Ectodermal cell (in vitro differentiated cells): ENCODE results near the gene PDE2A.
"Not testable (repeated sequence)": the region's sequence is repeated elsewhere in the genome, so short reads cannot be mapped to it uniquely, and the experiment has no call there.

Experiments
- H3K27ac ChIP-seq: 2 replicates; pipeline ENCODE4 v1.7.0; 2013; ENCODE audit warnings: mild to moderate bottlenecking, low read depth, low read length; ENCODE audit not compliant: insufficient read depth, poor library complexity, severe bottlenecking
- H3K27me3 ChIP-seq: 2 replicates; pipeline ENCODE4 v1.7.0; 2013; ENCODE audit warnings: mild to moderate bottlenecking, low read length; ENCODE audit not compliant: insufficient read depth, control insufficient read depth, poor library complexity, severe bottlenecking
- H3K36me3 ChIP-seq: one replicate; pipeline ENCODE4 v1.7.0; 2013; ENCODE audit warnings: low read length; ENCODE audit not compliant: control insufficient read depth, insufficient read depth
- H3K4me1 ChIP-seq: one replicate; pipeline ENCODE4 v1.7.0; 2013; ENCODE audit warnings: low read length; ENCODE audit not compliant: control insufficient read depth, insufficient read depth
- H3K4me3 ChIP-seq: 2 replicates; pipeline ENCODE4 v1.7.0; 2013; ENCODE audit warnings: low read depth, low read length, control low read depth; ENCODE audit not compliant: insufficient read depth
- H3K9me3 ChIP-seq: 2 replicates; pipeline ENCODE4 v1.7.0; 2013; ENCODE audit warnings: mild to moderate bottlenecking, low read length, moderate library complexity; ENCODE audit not compliant: control insufficient read depth
- WGBS, 2 experiments: methylation state at CpG; one replicate each; pipeline ENCODE4 v1.1.7; 2013; ENCODE audit warnings: missing lambda C conversion rate in 2 of 2; 5-methylcytosine and 5-hydroxymethylcytosine counted together

Gene PDE2A

DNA sequence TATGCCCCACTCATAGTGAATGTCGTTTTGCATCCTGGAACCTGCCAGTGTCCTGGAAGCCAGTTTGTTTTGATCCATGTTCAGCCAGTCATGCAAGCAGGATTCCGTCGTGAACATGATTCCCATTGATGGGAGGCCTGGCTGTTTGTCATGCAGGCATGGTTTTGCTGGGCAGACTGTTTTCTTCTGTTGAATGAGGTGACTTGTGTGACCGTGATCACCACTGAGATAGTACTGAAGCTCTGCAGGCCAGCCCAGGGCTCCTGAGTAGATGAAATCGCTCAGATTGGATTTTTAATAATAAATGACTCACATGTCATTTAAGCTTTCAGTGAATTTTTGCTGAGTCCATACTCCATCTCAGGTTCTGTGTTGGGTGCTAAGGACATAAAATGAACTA is 117.8 kb downstream of the PDE2A start:
- 89% methylated on average over 5 of the region's 5 CpGs for WGBS, 2 experiments

DNA sequence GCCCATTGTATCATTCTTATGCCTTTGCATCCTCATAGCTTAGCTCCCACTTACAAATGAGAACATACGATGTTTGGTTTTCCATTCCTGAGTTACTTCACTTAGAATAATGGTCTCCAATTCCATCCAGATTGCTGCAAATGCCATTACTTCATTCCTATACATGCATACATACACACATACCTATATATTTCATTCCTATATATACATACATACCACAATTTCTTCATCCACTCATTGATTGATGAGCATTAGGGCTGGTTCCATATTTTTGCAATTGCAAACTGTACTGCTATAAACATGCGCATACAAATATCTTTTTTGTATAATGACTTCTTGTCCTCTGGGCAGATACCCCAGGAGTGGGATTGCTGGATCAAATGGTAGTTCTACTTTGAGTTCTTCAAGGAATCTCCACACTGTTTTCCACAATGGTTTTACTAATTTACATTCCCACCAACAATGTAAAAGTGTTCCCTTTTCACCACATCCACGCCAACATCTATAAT is 119.2 kb downstream of the PDE2A start:
- not testable (repeated sequence) for H3K9me3 ChIP-seq, H3K4me3 ChIP-seq, H3K27ac ChIP-seq, H3K27me3 ChIP-seq, H3K4me1 ChIP-seq, H3K36me3 ChIP-seq
- 94 to 99% methylated on average over 3 of the region's 3 CpGs for WGBS, 2 experiments

More for the DNA sequence above, 117.8 kb downstream of the PDE2A start:
- Histone ChIP-seq H3K9me3 (no peaks in the 10 kb centered on the region), H3K27me3 (no peaks in the 10 kb centered on the region), H3K36me3 (no peaks in the 10 kb centered on the region), H3K4me1 (no peaks in the 10 kb centered on the region), H3K27ac (no peak overlapping the region), H3K4me3 (no peak overlapping the region)

DNA sequence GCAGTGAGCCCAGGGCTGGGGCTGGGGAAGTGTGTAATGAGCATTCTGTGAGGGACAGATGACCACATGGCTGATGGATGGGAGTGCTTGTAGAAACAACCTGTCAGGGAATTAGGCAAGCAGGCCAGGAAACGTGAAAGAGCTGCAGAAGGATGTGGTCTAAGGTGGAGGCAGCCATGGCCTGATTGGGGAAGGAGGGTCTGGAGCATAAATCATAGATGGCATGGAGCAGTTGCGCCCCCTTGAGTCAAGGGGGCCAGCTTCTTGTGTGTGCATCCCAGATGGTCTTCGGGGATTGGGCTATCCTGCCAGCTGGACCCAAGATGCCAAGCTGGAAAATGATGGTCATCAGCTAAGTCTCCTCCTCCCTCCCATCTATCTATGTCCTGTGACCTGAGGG is 120.5 kb downstream of the PDE2A start:
- 72 to 79% methylated on average over 3 of the region's 3 CpGs for WGBS, 2 experiments
- Histone ChIP-seq H3K4me1 (no peaks in the 10 kb centered on the region), H3K27me3 (no peaks in the 10 kb centered on the region), H3K36me3 (no peaks in the 10 kb centered on the region), H3K27ac (no peak overlapping the region), H3K9me3 (no peaks in the 10 kb centered on the region), H3K4me3 (no peak overlapping the region)

DNA sequence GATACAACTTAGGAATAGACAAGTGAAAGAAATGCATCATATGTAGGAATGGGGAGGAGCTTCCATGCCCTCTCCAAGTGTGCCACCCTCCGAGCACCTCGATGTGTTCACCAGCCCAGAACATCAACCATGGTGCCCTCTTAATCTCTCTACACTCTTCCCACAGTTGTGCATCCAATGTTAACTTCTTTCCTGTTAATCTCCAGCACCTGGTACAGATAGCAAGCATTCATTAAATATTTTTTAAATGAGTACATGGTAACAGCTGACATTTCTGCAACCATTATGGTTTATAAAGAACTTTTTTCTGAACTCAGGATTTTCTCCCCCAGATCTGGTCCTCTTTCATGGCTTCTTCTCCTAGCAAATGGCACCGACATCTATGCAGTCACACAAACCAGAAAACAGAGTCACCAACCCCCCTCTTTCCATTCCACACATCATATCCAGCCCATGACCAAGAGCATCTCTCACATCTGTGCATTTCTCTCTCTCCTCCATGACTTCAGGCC is 121.8 kb downstream of the PDE2A start:
- Histone ChIP-seq H3K4me3 (no peak overlapping the region), H3K4me1 (no peaks in the 10 kb centered on the region), H3K27ac (no peak overlapping the region), H3K36me3 (no peaks in the 10 kb centered on the region), H3K9me3 (no peaks in the 10 kb centered on the region), H3K27me3 (no peaks in the 10 kb centered on the region)
- 93 to 96% methylated on average over 3 of the region's 3 CpGs for WGBS, 2 experiments

DNA sequence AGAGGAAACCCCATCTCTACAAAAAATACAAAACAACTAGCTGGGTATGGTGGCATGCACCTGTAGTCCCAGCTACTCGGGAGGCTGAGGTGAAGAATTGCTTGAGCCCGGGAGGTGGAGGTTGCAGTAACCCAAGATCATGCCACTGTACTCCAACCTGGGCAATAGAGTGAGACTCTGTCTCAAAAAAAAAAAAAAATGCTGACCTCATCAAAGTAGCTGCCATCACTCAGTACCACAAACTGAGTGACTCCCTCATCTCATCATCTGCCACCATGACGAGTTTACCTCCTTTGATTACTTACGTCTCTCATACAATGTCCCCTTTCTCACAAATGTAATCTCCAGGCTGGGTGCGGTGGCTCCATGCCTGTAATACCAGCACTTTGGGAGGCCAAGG is 122.7 kb downstream of the PDE2A start:
- no peak overlapping the region for H3K27ac ChIP-seq
- H3K27me3 ChIP-seq = no peaks in the 10 kb centered on the region
- no peaks in the 10 kb centered on the region for H3K36me3 ChIP-seq
- H3K9me3 ChIP-seq = no peaks in the 10 kb centered on the region
- WGBS, 2 experiments = 88 to 93% methylated on average over 5 of the region's 5 CpGs
- H3K4me1 ChIP-seq = no peaks in the 10 kb centered on the region
- no peak overlapping the region for H3K4me3 ChIP-seq

DNA sequence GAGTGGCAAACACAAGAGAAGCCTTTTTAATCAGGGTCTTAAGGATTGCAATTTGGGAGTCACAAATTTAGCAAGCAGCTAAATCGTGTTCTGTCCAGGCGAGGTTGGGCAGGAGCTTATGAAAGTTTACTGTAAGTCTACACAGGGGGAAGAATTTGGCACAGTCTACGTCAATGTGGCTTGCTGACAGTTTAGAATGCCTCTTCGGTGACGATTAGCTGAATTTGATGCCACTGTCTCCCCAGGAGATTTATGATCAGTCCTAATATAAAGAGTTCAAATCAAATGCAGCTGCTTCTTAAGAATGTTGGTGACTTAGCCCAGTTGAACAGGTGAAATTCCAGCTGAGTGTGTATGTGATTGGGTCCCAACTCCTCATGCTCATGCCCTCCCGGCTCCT is 125.8 kb downstream of the PDE2A start:
- H3K4me1 ChIP-seq = no peaks in the 10 kb centered on the region
- no peaks in the 10 kb centered on the region for H3K27me3 ChIP-seq
- H3K36me3 ChIP-seq = no peaks in the 10 kb centered on the region
- H3K9me3 ChIP-seq = no peaks in the 10 kb centered on the region
- 94% methylated on average over 6 of the region's 6 CpGs for WGBS, 2 experiments
- H3K27ac ChIP-seq = no peak overlapping the region
- H3K4me3 ChIP-seq = no peak overlapping the region

DNA sequence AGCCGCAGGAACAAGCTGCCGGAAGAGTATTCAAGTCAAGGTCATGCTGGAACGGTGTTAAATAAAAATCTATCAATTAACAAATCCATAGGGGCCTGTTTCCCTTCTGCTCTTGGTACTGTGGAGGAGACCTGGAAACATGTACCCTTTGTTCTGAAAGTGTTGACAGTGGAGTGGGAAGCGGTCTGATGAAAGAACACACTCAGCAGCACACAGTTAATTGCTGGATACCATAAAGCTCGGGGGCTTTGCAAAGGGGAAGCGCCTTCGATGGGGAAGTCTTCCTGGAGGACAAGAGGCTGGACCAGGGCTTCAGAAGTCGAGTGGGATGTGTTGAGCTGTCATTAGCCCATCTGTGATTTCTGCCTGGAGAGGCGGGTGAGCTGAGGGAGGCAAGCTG is 127.4 kb downstream of the PDE2A start:
- Histone ChIP-seq H3K36me3 (no peaks in the 10 kb centered on the region), H3K9me3 (no peaks in the 10 kb centered on the region), H3K27me3 (no peaks in the 10 kb centered on the region), H3K4me3 (no peak overlapping the region), H3K27ac (no peak overlapping the region), H3K4me1 (no peaks in the 10 kb centered on the region)
- WGBS, 2 experiments = 74 to 76% methylated on average over 9 of the region's 9 CpGs

DNA sequence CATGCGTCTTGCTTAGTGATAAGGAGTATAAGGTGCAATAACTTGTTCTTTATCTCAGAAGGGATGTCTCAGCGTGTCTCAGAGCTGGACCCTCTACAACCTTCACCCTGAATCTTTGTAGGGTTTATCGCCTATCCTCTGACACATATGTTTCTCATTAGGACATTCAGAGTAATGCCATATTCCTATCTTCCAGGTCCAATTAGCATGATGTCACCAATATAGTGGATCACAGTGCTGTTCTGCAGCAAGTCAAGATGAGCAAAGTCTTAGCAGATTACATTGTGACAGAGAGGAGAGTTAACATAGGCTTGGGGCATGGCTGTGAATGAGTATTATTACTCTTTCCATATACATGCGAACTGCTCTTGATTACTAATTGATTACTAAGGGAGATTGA is 129.6 kb downstream of the PDE2A start:
- Histone ChIP-seq H3K36me3 (no peaks in the 10 kb centered on the region), H3K4me1 (no peaks in the 10 kb centered on the region), H3K9me3 (no peaks in the 10 kb centered on the region), H3K27ac (no peak overlapping the region), H3K4me3 (no peak overlapping the region), H3K27me3 (no peaks in the 10 kb centered on the region)
- 95 to 97% methylated on average over 3 to 4 of the region's 4 CpGs for WGBS, 2 experiments

DNA sequence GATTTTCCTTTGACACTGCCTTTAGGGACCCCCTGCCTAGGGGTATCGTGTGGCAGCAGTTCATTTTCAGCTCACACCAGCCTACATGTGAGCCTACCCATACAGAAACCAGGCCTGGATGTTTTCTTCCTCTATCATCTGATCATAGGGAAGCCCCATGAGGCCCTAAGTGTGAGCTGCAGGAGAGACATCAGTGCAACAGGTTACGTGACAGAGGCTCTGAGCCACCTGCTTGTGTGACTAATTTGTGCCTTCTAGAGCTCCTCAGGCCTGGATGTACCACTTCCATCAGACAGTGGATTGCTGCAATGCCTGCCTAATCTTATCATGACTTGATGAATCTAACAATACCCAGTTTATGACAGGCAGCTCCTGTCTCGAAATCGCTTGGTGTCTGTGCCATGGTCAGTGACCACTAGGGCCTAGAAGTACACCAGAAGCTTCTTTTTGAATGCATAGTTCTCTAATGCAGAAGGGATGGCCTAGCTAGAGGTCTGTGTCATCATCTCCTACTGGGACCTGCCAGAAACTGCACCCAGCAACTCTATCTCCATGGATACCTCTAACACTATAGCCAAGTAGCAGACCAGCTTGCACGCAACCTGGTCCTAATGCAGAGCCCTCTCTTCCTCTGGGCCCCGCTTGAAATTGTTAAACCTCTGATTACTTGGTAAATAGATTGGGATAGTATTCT is 130.2 kb downstream of the PDE2A start:
- H3K27me3 ChIP-seq = no peaks in the 10 kb centered on the region
- H3K4me1 ChIP-seq = no peaks in the 10 kb centered on the region
- H3K36me3 ChIP-seq = no peaks in the 10 kb centered on the region
- no peaks in the 10 kb centered on the region for H3K9me3 ChIP-seq
- no peak overlapping the region for H3K27ac ChIP-seq
- no peak overlapping the region for H3K4me3 ChIP-seq
- WGBS, 2 experiments = 90 to 92% methylated on average over 6 of the region's 6 CpGs

DNA sequence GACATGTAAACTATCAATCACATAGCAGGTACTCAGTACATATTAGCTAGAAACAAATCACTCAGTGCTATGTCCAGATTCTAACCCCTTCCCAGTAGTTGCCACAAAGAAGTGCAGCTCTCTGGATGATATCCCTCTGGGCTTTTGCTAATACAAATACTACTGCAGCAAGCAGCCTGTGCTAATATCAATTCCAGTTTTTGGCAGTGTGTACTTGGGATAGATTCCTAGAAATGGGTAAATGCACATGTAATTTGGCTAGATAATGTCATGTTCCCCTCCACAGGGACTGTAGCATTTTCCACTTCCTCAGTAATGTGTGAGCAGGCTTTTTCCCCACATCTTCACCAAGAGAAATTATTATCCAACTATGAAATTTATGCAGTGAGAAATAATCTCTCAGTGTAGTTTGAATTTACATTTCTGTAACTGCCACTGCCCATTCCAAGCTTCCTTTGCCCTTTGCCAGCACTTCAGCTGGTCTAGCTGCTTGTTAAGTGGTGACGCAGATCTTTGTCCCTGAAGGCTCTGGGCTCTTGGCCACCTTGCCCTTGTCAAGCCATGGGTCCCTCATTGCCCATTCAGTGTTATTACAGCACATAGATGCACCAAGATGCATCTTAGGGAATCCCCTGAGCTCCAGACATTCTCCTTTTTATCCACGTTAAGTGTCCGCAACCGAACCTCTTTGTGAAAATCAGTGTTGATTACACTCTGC is 132.8 kb downstream of the PDE2A start:
- 90 to 96% methylated on average over 4 of the region's 4 CpGs for WGBS, 2 experiments
- H3K4me1 ChIP-seq = no peaks in the 10 kb centered on the region
- H3K36me3 ChIP-seq = no peaks in the 10 kb centered on the region
- no peak overlapping the region for H3K27ac ChIP-seq
- no peaks in the 10 kb centered on the region for H3K9me3 ChIP-seq
- no peak overlapping the region for H3K4me3 ChIP-seq
- H3K27me3 ChIP-seq = no peaks in the 10 kb centered on the region
